C4-2B (cell line): Measurements from ENCODE around the gene RNF223.
"Not testable (repeated sequence)": the region's sequence is repeated elsewhere in the genome, so short reads cannot be mapped to it uniquely, and the experiment has no call there.

ENCODE experiments used
- H3K27ac ChIP-seq: fragments of 450-650 bp; 2 replicates; pipeline ENCODE4 v1.5.1; 2017
- ZFX ChIP-seq: fragments of 450-650 bp; IDR thresholded peaks from 2 replicates; pipeline ENCODE4 v1.6.1; 2017
- TF ChIP-seq, protein P1 (sequence below): fragments of 450-650 bp; conservative IDR thresholded peaks from 2 replicates; pipeline ENCODE4 v1.5.1; 2017; ENCODE audit warnings: mild to moderate bottlenecking

Gene RNF223

DNA sequence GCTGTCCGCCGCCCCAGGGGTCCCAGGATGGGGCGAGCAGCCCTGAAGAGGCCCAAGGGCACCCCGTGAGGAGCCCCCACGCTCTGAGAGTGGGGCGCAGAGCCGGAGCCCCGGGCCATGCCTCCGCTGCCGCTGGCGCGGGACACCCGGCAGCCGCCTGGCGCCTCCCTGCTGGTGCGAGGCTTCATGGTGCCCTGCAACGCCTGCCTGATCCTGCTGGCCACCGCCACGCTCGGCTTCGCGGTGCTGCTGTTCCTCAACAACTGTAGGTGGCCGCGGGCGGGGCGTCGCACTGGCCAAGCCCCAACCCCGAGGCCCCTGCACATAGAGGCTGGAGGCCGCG is 39.7 kb downstream of the RNF223 start:
- H3K27ac ChIP-seq = no peak overlapping the region
- TF ChIP-seq, protein P1, sequence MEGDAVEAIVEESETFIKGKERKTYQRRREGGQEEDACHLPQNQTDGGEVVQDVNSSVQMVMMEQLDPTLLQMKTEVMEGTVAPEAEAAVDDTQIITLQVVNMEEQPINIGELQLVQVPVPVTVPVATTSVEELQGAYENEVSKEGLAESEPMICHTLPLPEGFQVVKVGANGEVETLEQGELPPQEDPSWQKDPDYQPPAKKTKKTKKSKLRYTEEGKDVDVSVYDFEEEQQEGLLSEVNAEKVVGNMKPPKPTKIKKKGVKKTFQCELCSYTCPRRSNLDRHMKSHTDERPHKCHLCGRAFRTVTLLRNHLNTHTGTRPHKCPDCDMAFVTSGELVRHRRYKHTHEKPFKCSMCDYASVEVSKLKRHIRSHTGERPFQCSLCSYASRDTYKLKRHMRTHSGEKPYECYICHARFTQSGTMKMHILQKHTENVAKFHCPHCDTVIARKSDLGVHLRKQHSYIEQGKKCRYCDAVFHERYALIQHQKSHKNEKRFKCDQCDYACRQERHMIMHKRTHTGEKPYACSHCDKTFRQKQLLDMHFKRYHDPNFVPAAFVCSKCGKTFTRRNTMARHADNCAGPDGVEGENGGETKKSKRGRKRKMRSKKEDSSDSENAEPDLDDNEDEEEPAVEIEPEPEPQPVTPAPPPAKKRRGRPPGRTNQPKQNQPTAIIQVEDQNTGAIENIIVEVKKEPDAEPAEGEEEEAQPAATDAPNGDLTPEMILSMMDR = no peak
- TF ChIP-seq ZFX = no peak

GRCh38 chr1:1033731-1034438 is 40.2 kb downstream of the RNF223 start:
- TF ChIP-seq ZFX = no peak
- TF ChIP-seq, protein P1 = no peak
- H3K27ac ChIP-seq = no peak overlapping the region

GRCh38 chr1:1033009-1033587 is 41.0 kb downstream of the RNF223 start:
- no peak overlapping the region for H3K27ac ChIP-seq
- TF ChIP-seq ZFX = no peak
- TF ChIP-seq, protein P1 = no peak; the same call in 1 of the 2 replicates

DNA sequence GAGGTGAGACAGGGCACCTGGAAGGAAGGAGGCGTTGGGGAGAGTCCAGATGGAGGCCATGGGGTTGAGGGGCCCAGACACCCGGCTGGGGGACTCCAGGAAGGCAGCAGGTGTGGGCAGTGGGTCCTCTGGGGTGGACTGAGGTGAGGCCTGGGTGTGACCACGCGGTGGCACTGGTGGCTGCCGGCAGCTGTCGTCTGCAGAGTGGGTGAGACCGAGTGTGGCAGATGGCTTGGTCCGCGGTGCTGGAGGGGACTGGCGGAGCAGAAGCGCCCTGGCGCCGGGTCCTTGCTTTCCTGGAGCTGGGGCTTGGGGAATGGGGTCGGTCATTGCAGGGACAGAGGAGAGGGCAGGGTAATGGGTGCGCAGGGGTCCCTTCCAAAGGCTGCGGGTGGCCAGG is 41.7 kb downstream of the RNF223 start:
- no peak overlapping the region for H3K27ac ChIP-seq

DNA sequence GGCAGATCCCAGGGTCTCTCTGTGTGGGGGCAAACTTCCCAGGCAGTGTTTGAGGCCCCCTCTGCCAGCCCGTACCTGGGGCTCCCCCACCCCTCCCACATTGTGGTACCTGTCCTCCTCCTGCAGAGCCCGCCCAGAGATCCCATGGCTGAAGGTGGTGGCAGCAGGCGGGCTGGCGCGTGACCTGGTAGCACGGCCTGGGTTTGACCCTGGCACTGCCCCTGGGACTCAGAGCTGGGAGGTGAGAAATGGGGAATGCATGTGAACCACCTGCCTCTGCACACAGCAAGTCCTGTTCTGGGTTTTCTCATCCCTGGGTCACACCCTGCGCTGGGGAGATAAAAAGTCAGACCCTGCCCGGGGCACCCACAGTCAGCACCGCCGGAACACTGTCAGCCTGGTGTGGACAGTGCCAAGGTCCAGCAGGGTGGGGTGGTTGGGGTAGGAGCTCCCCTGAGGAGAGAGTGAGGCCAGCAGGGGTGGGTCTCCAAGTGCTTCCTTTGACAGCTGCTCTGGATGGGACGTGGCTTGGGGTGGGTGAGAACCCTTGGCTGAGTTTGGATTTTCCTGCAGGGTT is 42.4 kb downstream of the RNF223 start:
- H3K27ac ChIP-seq = no peak overlapping the region
- TF ChIP-seq, protein P1 = no peak
- no peak for TF ChIP-seq ZFX

More for the DNA sequence above, 41.7 kb downstream of the RNF223 start:
- TF ChIP-seq ZFX = no peak
- TF ChIP-seq, protein P1 = no peak

- H3K27ac ChIP-seq = not testable (repeated sequence)
These were observed 43.0 kb downstream of the RNF223 start for GRCh38 chr1:1030867-1031658.

- TF ChIP-seq ZFX = no peak
- TF ChIP-seq, protein P1 = no peak
- H3K27ac ChIP-seq = no peak overlapping the region
These were observed 46.3 kb downstream of the RNF223 start for GRCh38 chr1:1027791-1028190.
